H1 (cell line): ENCODE data around the gene MRPL55. TPM values are rescaled to one million over a fixed set of nuclear protein-coding genes. Genes with fewer than 3 reads are reported as not detected.

ENCODE experiments used
- CTCF ChIA-PET: fragments of 300-600 bp; sonication (Branson Sonifier 250); formaldehyde crosslinking; loops from one replicate; lab custom pipeline; 2021; ENCODE audit not compliant: partially characterized antibody; lab: Charles Lee
- POLR2A ChIA-PET: fragments of 300-600 bp; sonication (Branson Sonifier 250); formaldehyde crosslinking; loops from one replicate; lab custom pipeline; 2021; ENCODE audit warnings: inconsistent platforms; ENCODE audit not compliant: partially characterized antibody; lab: Charles Lee
- DNase-seq, 2 experiments: peaks; one replicate each; pipeline versions ENCODE4 v3.0.0 to v3.0.0-alpha.2; 2010 to 2022; ENCODE audit warnings: low spot score in 2 of 2, low read depth in 1 of 2, mixed read lengths in 1 of 2
- FAIRE-seq: peaks from 2 replicates; lab custom pipeline; 2011; peaks lifted over from hg19 to GRCh38; lab: Jason Lieb, UNC
- H2AFZ ChIP-seq: 2 replicates; pipeline ENCODE4 v1.8.1; 2012; ENCODE audit warnings: low read length, inconsistent platforms
- H2AK5ac ChIP-seq: 2 replicates; pipeline ENCODE4 v1.6.1; 2013; ENCODE audit warnings: low read depth, low read length
- H2BK120ac ChIP-seq: replicated peaks from 2 replicates; pipeline ENCODE3; 2013; ENCODE audit warnings: low read depth, low read length, inconsistent platforms
- H2BK12ac ChIP-seq: 2 replicates; pipeline ENCODE4 v1.6.1; 2013; ENCODE audit warnings: low read depth, low read length
- H2BK15ac ChIP-seq: 2 replicates; pipeline ENCODE4 v1.6.1; 2013; ENCODE audit warnings: low read length
- H2BK20ac ChIP-seq: 2 replicates; pipeline ENCODE4 v1.6.1; 2013; ENCODE audit warnings: low read length
- H2BK5ac ChIP-seq: 2 replicates; pipeline ENCODE4 v1.6.1; 2013; ENCODE audit warnings: low read depth, low read length
- H3K14ac ChIP-seq: 2 replicates; pipeline ENCODE4 v1.6.1; 2013; ENCODE audit warnings: inconsistent platforms; ENCODE audit not compliant: insufficient read length
- H3K18ac ChIP-seq: 2 replicates; pipeline ENCODE4 v1.6.1; 2013; ENCODE audit warnings: low read length; ENCODE audit errors: extremely low read depth
- H3K23ac ChIP-seq: 2 replicates; pipeline ENCODE4 v1.6.1; 2013; ENCODE audit warnings: inconsistent platforms; ENCODE audit not compliant: insufficient read length
- H3K23me2 ChIP-seq: 2 replicates; pipeline ENCODE4 v1.6.1; 2013; ENCODE audit warnings: low read depth, low read length
- H3K27ac ChIP-seq: 2 replicates; pipeline ENCODE4 v1.6.1; 2011; ENCODE audit warnings: low read depth, low read length, inconsistent platforms
- H3K27me3 ChIP-seq, 4 experiments: replicated peaks in 1 of 4; 1 replicate in 1 of 4; 2 replicates in 3 of 4; pipeline versions ENCODE4 v1.6.1 to v1.8.1; 2011 to 2013; ENCODE audit warnings: low read length in 3 of 4, mild to moderate bottlenecking in 3 of 4, inconsistent platforms in 2 of 4, mixed read lengths in 2 of 4, moderate library complexity in 1 of 4; ENCODE audit not compliant: control insufficient read depth in 3 of 4, insufficient read depth in 3 of 4; ENCODE audit errors: extremely low read depth in 1 of 4
- H3K36me3 ChIP-seq, 4 experiments: 2 replicates each; pipeline versions ENCODE4 v1.6.1 to v1.8.1; 2011 to 2013; ENCODE audit warnings: mild to moderate bottlenecking in 4 of 4, low read length in 3 of 4, moderate library complexity in 2 of 4, control low read depth in 1 of 4, inconsistent platforms in 1 of 4; ENCODE audit not compliant: insufficient read depth in 4 of 4, control insufficient read depth in 2 of 4
- H3K4ac ChIP-seq: replicated peaks from 2 replicates; pipeline ENCODE3; 2013; ENCODE audit warnings: low read length, low read depth, mixed read lengths, inconsistent platforms; ENCODE audit not compliant: insufficient read length
- H3K4me1 ChIP-seq, 4 experiments: replicated peaks in 1 of 4; 1 replicate in 1 of 4; 2 replicates in 3 of 4; pipeline versions ENCODE4 v1.6.1 to v1.8.1; 2011 to 2013; ENCODE audit warnings: low read length in 3 of 4, inconsistent platforms in 2 of 4, mixed read lengths in 1 of 4; ENCODE audit not compliant: insufficient read depth in 4 of 4, control insufficient read depth in 3 of 4
- H3K4me2 ChIP-seq, 2 experiments: 2 replicates each; pipeline versions ENCODE4 v1.6.1 to v1.8.1; 2011 to 2013; ENCODE audit warnings: low read depth in 2 of 2, low read length in 2 of 2, control low read depth in 1 of 2, inconsistent platforms in 1 of 2, mild to moderate bottlenecking in 1 of 2; ENCODE audit not compliant: insufficient read depth in 1 of 2
- H3K4me3 ChIP-seq, 4 experiments: fragments of 200-600, 300-600 bp in 1 of 4; sonication (generic), shearing (Covaris generic), sonication (Bioruptor Twin) in 1 of 4; 2 replicates each; pipeline versions ENCODE4 v1.5.1 to v1.8.1; 2011 to 2016; ENCODE audit warnings: low read length in 4 of 4, low read depth in 3 of 4, control low read depth in 2 of 4, inconsistent platforms in 2 of 4, mild to moderate bottlenecking in 2 of 4, mixed read lengths in 1 of 4, moderate library complexity in 1 of 4; ENCODE audit not compliant: insufficient read depth in 2 of 4; ENCODE audit errors: extremely low read depth in 1 of 4
- H3K56ac ChIP-seq: replicated peaks from 2 replicates; pipeline ENCODE3; 2013; ENCODE audit warnings: low read depth, mild to moderate bottlenecking, mixed read lengths, low read length, inconsistent platforms; ENCODE audit not compliant: insufficient read length
- H3K79me1 ChIP-seq: 2 replicates; pipeline ENCODE4 v1.6.1; 2013; ENCODE audit warnings: low read depth, low read length, control low read depth
- H3K79me2 ChIP-seq, 2 experiments: 2 replicates each; pipeline versions ENCODE4 v1.6.1 to v1.8.1; 2012 to 2013; ENCODE audit warnings: low read length in 2 of 2, mild to moderate bottlenecking in 2 of 2, inconsistent platforms in 1 of 2; ENCODE audit not compliant: insufficient read depth in 2 of 2, control insufficient read depth in 1 of 2
- H3K9ac ChIP-seq, 4 experiments: replicated peaks in 1 of 4; 1 replicate in 1 of 4; 2 replicates in 3 of 4; pipeline versions ENCODE4 v1.6.1 to v1.8.1; 2011 to 2013; ENCODE audit warnings: low read depth in 3 of 4, low read length in 3 of 4, control low read depth in 2 of 4, mild to moderate bottlenecking in 2 of 4, moderate library complexity in 2 of 4, inconsistent platforms in 1 of 4; ENCODE audit errors: extremely low read depth in 1 of 4
- H3K9me3 ChIP-seq, 2 experiments: 2 replicates each; pipeline versions ENCODE4 v1.6.1 to v1.8.1; 2012 to 2013; ENCODE audit warnings: mild to moderate bottlenecking in 2 of 2, moderate library complexity in 2 of 2, control low read depth in 1 of 2, inconsistent platforms in 1 of 2, low read depth in 1 of 2, low read length in 1 of 2, mixed read lengths in 1 of 2; ENCODE audit not compliant: insufficient read depth in 2 of 2
- H4K20me1 ChIP-seq, 2 experiments: replicated peaks in 1 of 2; 2 replicates each; pipeline versions ENCODE3 to v1.8.1; 2011 to 2013; ENCODE audit warnings: inconsistent platforms in 2 of 2, low read length in 2 of 2, mild to moderate bottlenecking in 1 of 2; ENCODE audit not compliant: insufficient read depth in 2 of 2, control insufficient read depth in 1 of 2
- H4K5ac ChIP-seq: 2 replicates; pipeline ENCODE4 v1.6.1; 2013; ENCODE audit warnings: low read length, low read depth, mixed read lengths, inconsistent platforms; ENCODE audit not compliant: insufficient read length
- H4K8ac ChIP-seq: 2 replicates; pipeline ENCODE4 v1.8.0; 2013; ENCODE audit warnings: mild to moderate bottlenecking, moderate library complexity, low read length, inconsistent platforms; ENCODE audit not compliant: insufficient read depth; ENCODE audit errors: extremely low read depth
- H4K91ac ChIP-seq: replicated peaks from 2 replicates; pipeline ENCODE3; 2013; ENCODE audit warnings: low read length, mixed read lengths, inconsistent platforms; ENCODE audit not compliant: insufficient read length
- WGBS, 2 experiments: shearing (Covaris generic) in 1 of 2; methylation state at CpG; one replicate each; pipeline versions ENCODE4 v1.1.6 to v1.1.7; 2013 to 2015; ENCODE audit warnings: low lambda C conversion rate in 2 of 2, mixed read lengths in 2 of 2, inconsistent platforms in 1 of 2, low coverage in 1 of 2, missing lambda C conversion rate in 1 of 2; ENCODE audit not compliant: insufficient replicate concordance in 2 of 2, insufficient coverage in 1 of 2, insufficient read length in 1 of 2; ENCODE audit errors: extremely low coverage in 1 of 2, missing lambda C conversion rate in 1 of 2; 5-methylcytosine and 5-hydroxymethylcytosine counted together
- polyA plus RNA-seq, 7 experiments: library from polyadenylated mRNA; depleted of rRNA in 3 of 7; stranded (reverse) in 5 of 7; unstranded in 2 of 7; fragments of >200 nt in 5 of 7; fragments of 200-250 nt in 2 of 7; gene quantifications; 1 replicate in 5 of 7; 2 replicates in 1 of 7; 4 replicates in 1 of 7; pipeline versions ENCODE4 v1.2.1 to v1.2.3, GENCODE V29; 2011 to 2013; ENCODE audit warnings: missing spikeins in 2 of 7, mixed read lengths in 2 of 7
- total RNA-seq: library from RNA; stranded (reverse); fragmentation: NEBNext Ultra II Directional; extraction: Animal tissue kit (Norgen Biotek cat#: 25700); gene quantifications from 2 replicates; pipeline ENCODE4 v1.2.1, GENCODE V29; 2021

MRPL55 gene
- total and polyA plus RNA-seq, 2 of the 8 experiments (the other 6 are each of a cell fraction or from before 2014, with no cell fraction given): 59.0 to 244 TPM

DNA sequence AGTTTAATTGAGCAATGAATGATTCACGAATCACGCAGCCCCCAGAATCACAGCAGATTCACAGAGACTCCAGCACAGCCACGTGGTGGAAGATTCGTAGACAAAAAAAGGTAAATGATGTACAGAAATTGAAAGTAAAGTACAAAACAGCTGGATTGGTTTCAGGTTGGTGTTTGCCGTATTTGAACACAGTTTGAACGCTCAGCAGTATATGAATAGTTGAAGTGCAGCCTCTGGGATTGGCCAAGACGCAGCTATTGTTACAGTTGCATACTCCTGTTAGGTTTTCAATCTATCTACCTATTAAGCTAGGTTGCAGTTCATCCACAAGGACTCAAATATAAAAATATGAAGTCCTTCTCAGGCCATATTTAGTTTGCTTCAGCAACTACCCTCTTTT is 3.1 kb upstream of the MRPL55 start:
- Histone ChIP-seq H2BK5ac (no peak overlapping the region), H3K27me3 (peaks cover 0 to 6% (median 5%) of the 10 kb centered on the region in 4 experiments; a peak in 2 of 7 replicates), H2BK12ac (no peak overlapping the region)

More for the DNA sequence above, 3.1 kb upstream of the MRPL55 start:
- Histone ChIP-seq H3K36me3 (peaks cover 0 to 6% (median 0%) of the 10 kb centered on the region in 4 experiments; a peak in 1 of 8 replicates), H3K56ac (no peak overlapping the region), H2AFZ (no peak overlapping the region), H3K4me1 (peaks cover 0 to 7% (median under 1%) of the 10 kb centered on the region in 4 experiments; a peak in 5 of 7 replicates), H3K9ac (no peak overlapping the region), H3K4me2 (no peak overlapping the region), H3K23me2 (peaks cover 8% of the 10 kb centered on the region; the same call in 1 of the 2 replicates), H2BK120ac (no peak overlapping the region), H3K79me1 (peaks cover 12% of the 10 kb centered on the region; the same call in 1 of the 2 replicates), H3K23ac (no peak overlapping the region), H3K9me3 (peaks cover 5 to 6% of the 10 kb centered on the region in 2 experiments; a peak in 1 of 4 replicates), H2BK20ac (no peak overlapping the region), H3K79me2 (peaks cover 3 to 8% of the 10 kb centered on the region in 2 experiments; a peak in 2 of 4 replicates), H3K14ac (no peak overlapping the region), H4K91ac (no peak overlapping the region), H3K18ac (no peak overlapping the region), H2AK5ac (no peak overlapping the region), H3K4me3 (no peak overlapping the region), H2BK15ac (no peak overlapping the region), H4K20me1 (peaks cover 0 to 5% of the 10 kb centered on the region in 2 experiments), H4K5ac (no peak overlapping the region), H4K8ac (no peak overlapping the region), H3K4ac (no peak overlapping the region), H3K27ac (no peak overlapping the region)
- ChIA-PET CTCF (no interaction called here), POLR2A (no interaction called here)
- DNase-seq (no peak), FAIRE-seq (no peak)
- WGBS, 2 experiments: 93% methylated on average over 7 of the region's 7 CpGs; no CpG with 5 or more reads in 1 of the 2 experiments
